ENCODE measurements around the gene SLC24A4.

Gene SLC24A4

DNA sequence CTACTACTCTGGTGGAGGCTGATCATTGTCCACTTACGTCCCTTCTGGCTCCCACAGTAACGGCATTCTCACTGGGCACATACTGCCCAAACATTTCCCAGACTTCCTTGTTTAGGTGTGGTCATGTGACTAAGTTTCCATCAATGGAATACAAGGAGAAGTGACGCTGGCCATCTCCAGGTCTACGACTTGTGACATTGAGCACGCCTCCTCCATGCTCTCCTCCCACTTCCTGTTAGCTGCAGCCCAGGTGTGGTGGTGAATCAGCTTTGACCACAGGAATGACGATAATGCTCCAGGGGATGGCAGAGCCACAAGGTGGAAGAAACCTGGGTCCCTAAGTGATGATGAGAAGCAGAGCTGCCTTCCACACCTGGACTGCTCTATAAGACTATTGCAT lies 6.0 kb upstream of the SLC24A4 start:
- DNase-seq, result no peak

- DNase-seq, result no peak
These were observed 5.5 kb upstream of the SLC24A4 start for GRCh38 chr14:92317511-92317910.

GRCh38 chr14:92321701-92322100 lies 1.3 kb upstream of the SLC24A4 start:
- DNase-seq, result no peak

GRCh38 chr14:92322516-92322915 lies 449 bp upstream of the SLC24A4 start:
- DNase-seq, result no peak

DNA sequence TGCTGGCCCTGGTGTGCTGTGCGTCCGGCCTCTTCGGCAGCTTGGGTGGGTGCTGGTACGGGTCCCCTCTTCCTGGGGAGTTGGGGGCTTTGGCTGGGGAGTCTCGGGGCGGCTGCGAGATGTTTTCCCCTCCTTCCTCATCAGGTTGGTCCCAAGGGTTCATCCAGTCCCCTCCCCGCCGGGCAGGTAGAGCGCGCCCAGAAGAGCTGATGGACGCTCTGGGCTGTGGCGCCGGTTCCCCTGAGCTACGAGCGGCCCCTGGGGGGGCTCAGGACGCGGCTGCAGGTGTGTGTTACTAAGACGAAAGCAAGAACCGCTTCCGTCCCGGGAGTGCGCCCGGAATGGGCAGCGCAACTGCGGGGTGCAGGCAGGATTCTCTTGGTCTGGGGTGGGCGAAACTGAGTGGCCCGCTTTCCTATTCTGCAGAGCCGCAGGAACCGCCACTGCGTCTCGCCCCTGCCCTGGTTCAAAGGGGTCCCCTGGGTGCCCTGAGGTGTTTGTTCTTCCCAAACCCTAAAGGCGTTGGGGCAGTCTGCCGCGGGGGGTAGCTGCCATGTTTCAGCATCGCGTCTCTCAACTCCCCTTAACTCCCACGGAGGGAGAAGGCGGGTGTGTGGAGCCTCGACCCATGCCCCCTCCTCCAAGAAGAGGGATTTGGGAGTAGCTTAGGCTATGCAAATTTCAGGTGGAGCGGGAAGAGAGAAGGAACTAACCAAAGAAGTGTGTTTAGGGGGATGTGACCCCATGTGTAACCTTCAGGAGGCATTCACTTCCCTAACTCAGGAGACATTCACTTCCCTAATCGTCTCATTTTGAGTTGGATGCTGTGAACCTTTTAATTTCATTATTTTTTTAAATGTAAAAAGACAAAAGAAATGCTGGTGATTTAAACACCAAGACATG lies 1.2 kb downstream of the SLC24A4 start:
- no peak for DNase-seq

- no peak for DNase-seq
These were observed 2.9 kb downstream of the SLC24A4 start for GRCh38 chr14:92325835-92326234.

- DNase-seq, result no peak
These were observed 5.8 kb downstream of the SLC24A4 start for GRCh38 chr14:92328664-92329255.

DNA sequence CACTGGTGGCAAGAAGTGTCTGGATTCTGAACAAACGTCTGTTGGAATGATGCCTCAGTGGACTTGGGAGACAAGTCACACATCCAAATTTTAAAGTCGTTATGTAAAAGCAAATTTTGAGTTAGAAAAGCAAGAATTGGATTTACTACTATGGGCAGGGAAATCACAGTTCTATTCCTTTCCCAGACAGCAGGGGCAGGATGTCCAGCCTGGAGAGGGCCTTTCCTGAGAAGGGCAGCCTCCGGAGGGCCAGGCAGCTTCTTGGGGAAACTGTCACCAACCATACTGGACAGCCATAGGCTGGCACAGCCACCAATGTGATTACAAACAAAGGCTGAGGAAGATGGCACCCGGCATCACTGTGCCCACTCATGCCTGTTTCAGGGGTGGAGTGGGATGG lies 11.1 kb downstream of the SLC24A4 start:
- DNase-seq, result no peak

DNA sequence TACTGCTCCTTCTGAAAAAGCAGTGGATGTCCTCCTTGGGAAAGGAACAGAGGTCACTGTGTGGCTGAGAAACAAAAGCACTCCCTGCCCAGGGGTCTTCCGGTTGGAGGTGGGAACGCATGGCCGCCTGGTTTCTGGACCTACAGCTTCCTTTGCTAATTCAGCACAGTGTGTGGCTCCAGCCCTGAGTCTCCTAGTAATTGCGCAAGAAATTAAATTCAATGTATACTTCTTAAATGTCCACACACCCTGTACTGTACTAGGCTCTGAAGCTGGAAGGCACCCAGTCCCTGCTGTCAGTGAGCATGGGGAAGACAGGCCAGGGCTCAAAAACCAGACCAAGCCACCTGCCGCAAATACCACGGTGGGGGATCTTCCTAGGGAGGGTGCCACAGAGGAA lies 13.4 kb downstream of the SLC24A4 start:
- no peak for DNase-seq

- no peak for DNase-seq
These were observed 16.5 kb downstream of the SLC24A4 start for GRCh38 chr14:92339426-92339825.

DNA sequence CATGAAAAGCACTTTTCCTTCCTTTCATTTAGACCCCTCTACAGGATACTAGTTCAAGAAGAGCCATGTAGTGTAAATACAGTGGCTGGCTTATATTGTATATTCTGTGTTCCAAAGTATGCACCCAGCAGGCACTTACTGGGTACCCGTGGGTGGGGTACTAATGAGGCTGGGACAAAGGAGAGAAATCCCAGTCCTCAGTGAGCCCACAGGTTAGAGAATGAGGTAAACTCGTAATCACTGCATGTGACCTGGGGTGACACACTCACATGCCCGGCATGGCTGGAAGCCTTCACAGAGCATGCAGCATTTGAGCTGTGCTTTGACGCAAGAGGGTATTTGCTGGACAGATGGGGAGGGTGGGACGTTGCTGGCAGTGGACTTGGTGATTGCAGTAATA lies 17.1 kb downstream of the SLC24A4 start:
- DNase-seq, result no peak

- DNase-seq, result no peak
These were observed 18.0 kb downstream of the SLC24A4 start for GRCh38 chr14:92340931-92341330.

DNA sequence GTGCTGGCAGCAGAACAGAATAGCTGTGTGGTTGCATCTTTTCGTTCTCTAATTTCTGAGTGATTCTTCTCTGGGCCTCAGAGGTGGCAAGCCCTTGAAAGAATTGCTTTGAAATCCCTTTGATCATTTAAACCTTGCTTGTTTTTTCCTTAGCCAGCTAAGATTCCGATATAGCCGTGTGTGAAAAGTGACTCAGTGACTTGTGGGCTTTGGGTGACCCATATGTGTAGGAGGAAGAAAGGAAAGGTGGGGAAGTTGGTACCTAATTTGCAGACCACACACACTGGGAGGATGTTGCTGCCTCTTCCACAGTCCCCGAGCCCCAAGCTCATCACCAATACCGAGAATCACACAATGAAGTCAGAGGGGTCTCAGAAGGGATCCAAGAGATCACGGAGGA lies 18.8 kb downstream of the SLC24A4 start:
- no peak for DNase-seq

GRCh38 chr14:92348154-92348553 lies 25.2 kb downstream of the SLC24A4 start:
- no peak for DNase-seq

- DNase-seq, result no peak
These were observed 28.8 kb downstream of the SLC24A4 start for GRCh38 chr14:92351750-92352149.

DNA sequence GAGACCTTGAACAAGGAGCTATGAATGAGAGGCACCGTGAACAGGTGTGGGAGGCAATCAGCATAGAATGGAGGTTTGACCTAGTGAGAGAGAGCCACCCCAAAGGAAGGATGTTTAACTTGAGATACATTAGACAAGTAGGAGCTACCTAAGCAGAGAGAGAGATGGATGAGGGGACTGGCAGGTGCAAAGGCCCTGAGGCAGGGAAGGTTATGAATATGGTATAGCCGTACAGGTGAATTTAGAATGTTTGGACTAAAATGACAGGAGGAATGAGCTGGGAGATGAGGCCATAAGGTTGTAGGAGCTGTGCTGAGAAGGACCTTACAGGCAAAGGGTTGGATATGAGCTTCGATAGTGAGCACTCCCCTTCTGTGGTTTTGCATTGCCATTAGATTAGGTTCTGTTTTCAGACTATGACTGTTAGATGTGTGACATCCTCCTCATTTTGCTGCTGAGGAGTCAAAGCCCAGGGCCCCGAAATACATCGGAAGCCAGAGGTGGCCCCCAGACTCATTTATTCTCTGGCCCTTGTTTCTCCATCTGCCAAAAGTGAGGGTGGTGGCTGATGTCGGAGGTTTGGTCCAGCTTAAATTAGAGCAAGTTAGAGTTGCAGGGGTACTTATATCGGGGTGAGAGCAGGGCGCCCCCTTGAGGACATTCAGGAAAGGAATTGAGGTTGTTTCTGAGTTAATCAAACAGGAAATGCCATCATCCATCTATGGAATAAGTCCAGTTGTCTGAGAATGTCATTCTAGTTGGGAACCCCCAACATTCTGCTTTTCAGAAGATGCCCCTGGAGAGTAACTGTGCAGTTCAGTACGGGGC lies 29.4 kb downstream of the SLC24A4 start:
- DNase-seq, result no peak

DNA sequence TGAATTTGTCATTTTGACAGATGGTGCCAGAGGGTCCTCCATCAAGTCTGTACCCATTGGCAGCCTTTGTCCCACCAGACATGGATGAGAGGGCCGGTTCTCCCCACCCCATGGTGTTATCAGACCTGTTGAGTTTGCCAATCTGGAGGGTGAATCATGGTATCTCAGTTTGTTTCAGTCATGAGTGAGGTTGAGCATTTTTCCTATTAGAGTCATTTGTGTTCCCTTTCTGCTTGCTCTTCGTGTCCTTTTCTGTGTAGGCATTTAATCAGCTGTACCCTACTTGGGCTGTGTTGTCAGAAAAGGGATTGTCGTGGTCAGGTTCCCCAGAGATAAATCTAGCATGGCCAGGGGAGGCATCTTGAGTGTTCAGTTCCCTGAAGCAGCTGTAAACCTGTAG lies 30.5 kb downstream of the SLC24A4 start:
- DNase-seq, result no peak

- DNase-seq, result no peak
These were observed 33.7 kb downstream of the SLC24A4 start for GRCh38 chr14:92356677-92357076.

- peak; percentile 42 for DNase-seq
These were observed 37.8 kb downstream of the SLC24A4 start for GRCh38 chr14:92360651-92361370.

DNA sequence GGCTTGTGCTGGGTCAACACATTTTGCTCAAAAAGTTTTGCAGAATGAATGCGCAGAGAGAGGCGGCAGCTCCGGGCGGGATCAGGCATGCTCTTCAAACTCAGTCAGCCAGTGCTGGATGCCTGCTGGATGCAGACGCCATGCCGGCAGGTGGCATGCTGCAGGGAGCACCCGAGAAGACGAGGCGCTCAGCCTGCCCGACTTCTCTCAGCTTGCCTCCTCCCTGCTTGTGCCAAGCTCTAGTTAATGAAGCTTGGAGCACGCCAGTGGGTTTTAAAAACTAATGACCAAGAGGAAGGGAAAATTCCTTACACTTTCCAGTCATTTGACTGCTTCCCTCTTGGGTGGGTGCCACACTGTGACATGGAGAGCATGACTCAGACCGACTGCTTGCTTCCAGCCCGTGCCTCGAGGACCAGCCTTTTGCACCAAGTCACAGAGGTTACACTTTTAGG lies 39.8 kb downstream of the SLC24A4 start:
- peak; percentile 73 for DNase-seq

DNA sequence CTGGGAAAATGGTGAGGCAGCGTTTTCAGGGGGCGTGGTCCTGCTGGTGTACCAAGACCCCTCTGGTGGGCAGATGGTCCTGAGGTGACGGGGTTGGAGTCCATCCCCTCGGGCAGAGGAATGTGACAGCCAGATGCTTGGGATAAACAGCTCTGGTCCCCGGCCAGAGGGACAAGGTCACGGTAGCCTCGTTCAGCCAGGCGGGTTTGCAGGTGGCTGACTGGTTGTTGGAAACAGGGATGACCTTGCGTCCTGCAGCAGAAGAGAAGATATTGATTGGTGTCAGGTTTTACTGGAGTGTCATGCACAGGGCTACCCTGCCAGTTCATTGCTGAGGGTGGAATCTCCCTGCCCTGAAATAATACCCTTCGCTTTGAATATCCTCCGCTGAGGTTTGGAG lies 43.3 kb downstream of the SLC24A4 start:
- no peak for DNase-seq

- no peak for DNase-seq
These were observed 45.0 kb downstream of the SLC24A4 start for GRCh38 chr14:92368001-92368400.

GRCh38 chr14:92369097-92369496 lies 46.1 kb downstream of the SLC24A4 start:
- DNase-seq, result no peak

All from NCI-H2171 treated with DMSO at 0.1 percent for 48 hours (cell line).